ENCODE results near the gene PAGR1. TPM values are rescaled to one million over a fixed set of nuclear protein-coding genes. Genes with fewer than 3 reads are reported as not detected.
A peak's percentile ranks its signal among the peaks of the same experiment; 100 is the strongest.

PAGR1 gene
- total and polyA plus RNA-seq, 2 of the 13 experiments (the other 11 are each of a cell fraction or from before 2014, with no cell fraction given) = 9.8 to 66.4 TPM

- no peak for TF ChIP-seq AFF4 (CRISPR knock-in tag; IDR thresholded peaks at IDR 0.05)
- no peak for TF ChIP-seq PHF8 (CRISPR knock-in tag; IDR thresholded peaks at IDR 0.05)
- no peak for TF ChIP-seq MIXL1 (CRISPR knock-in tag; IDR thresholded peaks at IDR 0.05)
- no peak for TF ChIP-seq PHF21A (CRISPR knock-in tag; IDR thresholded peaks at IDR 0.05)
- TF ChIP-seq HMG20A (CRISPR knock-in tag; IDR thresholded peaks at IDR 0.05; ENCODE audit: borderline replicate concordance) = no peak
- TF ChIP-seq ZBTB42 (CRISPR knock-in tag; IDR thresholded peaks at IDR 0.05) = no peak
- no peak for TF ChIP-seq ZNF569 (CRISPR knock-in tag; IDR thresholded peaks at IDR 0.05; ENCODE audit: borderline replicate concordance)
- TF ChIP-seq ZNF740 (CRISPR knock-in tag; IDR thresholded peaks at IDR 0.05) = no peak
- TF ChIP-seq ZUFSP (CRISPR knock-in tag; IDR thresholded peaks at IDR 0.05; ENCODE audit: borderline replicate concordance) = no peak
- no peak for TF ChIP-seq ZNF362 (CRISPR knock-in tag; IDR thresholded peaks at IDR 0.05; ENCODE audit: borderline replicate concordance)
- TF ChIP-seq ZNF749 (CRISPR knock-in tag; IDR thresholded peaks at IDR 0.05; ENCODE audit: borderline replicate concordance) = no peak
- no peak for TF ChIP-seq MXD4 (CRISPR knock-in tag; IDR thresholded peaks at IDR 0.05)
- TF ChIP-seq ZNF652 (CRISPR knock-in tag; IDR thresholded peaks at IDR 0.05; ENCODE audit: borderline replicate concordance, low read depth) = no peak
- TF ChIP-seq ZNF296 (CRISPR knock-in tag; conservative IDR thresholded peaks at IDR 0.05) = peak; percentile 81; the same call in 1 of the 2 replicates
- TF ChIP-seq ZNF776 (CRISPR knock-in tag; IDR thresholded peaks at IDR 0.05) = no peak
- TF ChIP-seq ZBTB26 (CRISPR knock-in tag; IDR thresholded peaks at IDR 0.05; ENCODE audit: borderline replicate concordance) = no peak
- no peak for TF ChIP-seq ZNF329 (CRISPR knock-in tag; IDR thresholded peaks at IDR 0.05; ENCODE audit: low read depth)
- TF ChIP-seq ZFY (CRISPR knock-in tag; IDR thresholded peaks at IDR 0.05) = no peak
- TF ChIP-seq ARHGAP35 (CRISPR knock-in tag; IDR thresholded peaks at IDR 0.05; ENCODE audit: borderline replicate concordance) = peak; percentile 63; the same call in 1 of the 2 replicates
- TF ChIP-seq ZNF816 (CRISPR knock-in tag; IDR thresholded peaks at IDR 0.05; ENCODE audit: borderline replicate concordance) = no peak
Measured at GRCh38 chr16:29862383-29862883, 46.5 kb downstream of the PAGR1 start (continued).

Data from HepG2 (cell line).